Mesendoderm (in vitro differentiated cells): ENCODE results near the gene ZNF454.

Experiments
- DNase-seq: peaks from one replicate; pipeline ENCODE4 v3.0.0; 2013
- H2AK5ac ChIP-seq: 2 replicates; pipeline ENCODE4 v1.6.1; 2013; ENCODE audit warnings: low read length, inconsistent platforms
- H2BK120ac ChIP-seq: 2 replicates; pipeline ENCODE4 v1.6.1; 2013; ENCODE audit warnings: low read depth, mild to moderate bottlenecking, low read length, moderate library complexity, mixed read lengths
- H2BK15ac ChIP-seq: replicated peaks from 2 replicates; pipeline ENCODE4 v1.6.1; 2013; ENCODE audit warnings: low read depth, mild to moderate bottlenecking, moderate library complexity
- H2BK5ac ChIP-seq: 2 replicates; pipeline ENCODE4 v1.6.1; 2013; ENCODE audit warnings: low read length, inconsistent platforms
- H3K18ac ChIP-seq: 2 replicates; pipeline ENCODE4 v1.6.1; 2013; ENCODE audit warnings: mild to moderate bottlenecking, low read length, mixed read lengths
- H3K23ac ChIP-seq: one replicate; pipeline ENCODE4 v1.6.1; 2013; ENCODE audit warnings: low read length
- H3K27ac ChIP-seq: 2 replicates; pipeline ENCODE4 v1.5.1; 2013; ENCODE audit warnings: low read depth, mild to moderate bottlenecking, inconsistent platforms, low read length, moderate library complexity
- H3K27me3 ChIP-seq: 2 replicates; pipeline ENCODE4 v1.6.1; 2013; ENCODE audit warnings: low read length, control low read depth, mild to moderate bottlenecking, inconsistent platforms; ENCODE audit not compliant: insufficient read depth, poor library complexity
- H3K36me3 ChIP-seq: 2 replicates; pipeline ENCODE4 v1.6.1; 2013; ENCODE audit warnings: low read length, inconsistent platforms; ENCODE audit not compliant: control insufficient read depth, insufficient read depth
- H3K4ac ChIP-seq: one replicate; pipeline ENCODE4 v1.6.1; 2013; ENCODE audit warnings: low read depth, mild to moderate bottlenecking, low read length, moderate library complexity
- H3K4me1 ChIP-seq: 2 replicates; pipeline ENCODE4 v1.6.1; 2013; ENCODE audit warnings: low read depth, low read length, inconsistent platforms; ENCODE audit not compliant: control insufficient read depth
- H3K4me2 ChIP-seq: 2 replicates; pipeline ENCODE4 v1.6.1; 2013; ENCODE audit warnings: low read length
- H3K4me3 ChIP-seq: 2 replicates; pipeline ENCODE4 v1.5.1; 2013; ENCODE audit warnings: mild to moderate bottlenecking, low read length
- H3K56ac ChIP-seq: one replicate; pipeline ENCODE4 v1.6.1; 2013; ENCODE audit warnings: low read length
- H3K79me1 ChIP-seq: 2 replicates; pipeline ENCODE4 v1.6.1; 2013; ENCODE audit warnings: low read length, inconsistent platforms
- H3K79me2 ChIP-seq: 2 replicates; pipeline ENCODE4 v1.6.1; 2013; ENCODE audit warnings: mild to moderate bottlenecking, low read length; ENCODE audit not compliant: control insufficient read depth, insufficient read depth
- H3K9ac ChIP-seq: 2 replicates; pipeline ENCODE4 v1.6.1; 2013; ENCODE audit warnings: low read length, inconsistent platforms
- H4K5ac ChIP-seq: one replicate; pipeline ENCODE4 v1.6.1; 2013; ENCODE audit warnings: low read length
- H4K8ac ChIP-seq: one replicate; pipeline ENCODE4 v1.6.1; 2013; ENCODE audit warnings: low read depth, mild to moderate bottlenecking, control low read depth, low read length, moderate library complexity
- WGBS: extraction: QIAGEN DNeasy Blood & Tissue Kit; methylation state at CpG from one replicate; pipeline ENCODE4 v1.1.7; 2013; ENCODE audit warnings: low lambda C conversion rate, missing lambda C conversion rate; ENCODE audit not compliant: insufficient coverage; ENCODE audit errors: extremely low coverage; 5-methylcytosine and 5-hydroxymethylcytosine counted together

Gene ZNF454

GRCh38 chr5:178995341-178995690, 54.3 kb downstream of the ZNF454 start:
- WGBS = no CpG with 5 or more reads among the region's 6 CpGs
- Histone ChIP-seq H2BK120ac (no peak overlapping the region), H3K9ac (no peak overlapping the region), H3K79me2 (no peaks in the 10 kb centered on the region), H3K4me3 (no peak overlapping the region), H3K4ac (no peak overlapping the region), H2AK5ac (no peak overlapping the region), H3K36me3 (no peaks in the 10 kb centered on the region), H4K5ac (no peak overlapping the region), H3K79me1 (no peaks in the 10 kb centered on the region), H3K4me2 (no peak overlapping the region), H3K27ac (no peak overlapping the region), H3K27me3 (peaks cover 22% of the 10 kb centered on the region), H2BK15ac (no peak overlapping the region), H3K4me1 (no peaks in the 10 kb centered on the region), H4K8ac (no peak overlapping the region), H3K18ac (no peak overlapping the region), H3K23ac (no peak overlapping the region), H2BK5ac (no peak overlapping the region), H3K56ac (no peak overlapping the region)
- no peak for DNase-seq

GRCh38 chr5:178996156-178996555, 55.2 kb downstream of the ZNF454 start:
- H2BK120ac ChIP-seq = no peak overlapping the region
- no CpG with 5 or more reads among the region's 11 CpGs for WGBS
- no peak overlapping the region for H3K56ac ChIP-seq

DNA sequence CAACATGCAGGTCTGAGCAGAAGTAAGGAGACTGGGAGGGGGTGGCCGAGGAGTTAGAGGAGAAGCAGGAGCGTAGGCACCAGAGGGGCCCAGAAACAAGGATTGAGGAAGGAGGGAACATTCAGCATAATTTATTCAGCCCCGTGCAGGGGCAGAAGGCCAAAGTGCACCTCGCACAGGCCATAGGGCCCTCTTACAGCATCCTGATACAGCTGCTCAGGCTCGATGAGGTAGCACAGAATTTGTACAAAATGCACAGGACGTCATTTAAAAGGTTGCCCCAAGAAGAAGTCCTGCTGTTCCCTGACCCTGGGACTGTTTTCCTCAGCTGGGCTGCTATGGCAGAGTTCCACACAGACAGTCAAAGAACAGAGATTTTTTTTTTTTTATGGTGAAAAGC, 56.2 kb downstream of the ZNF454 start:
- no peak for DNase-seq
- no peak overlapping the region for H2BK120ac ChIP-seq

More at GRCh38 chr5:178996156-178996555, 55.2 kb downstream of the ZNF454 start:
- Histone ChIP-seq H3K18ac (no peak overlapping the region), H2BK5ac (no peak overlapping the region), H3K79me1 (no peaks in the 10 kb centered on the region), H2BK15ac (no peak overlapping the region), H3K27ac (no peak overlapping the region), H3K4me1 (no peaks in the 10 kb centered on the region), H3K79me2 (no peaks in the 10 kb centered on the region), H2AK5ac (no peak overlapping the region), H3K4me3 (no peak overlapping the region), H3K23ac (no peak overlapping the region), H4K8ac (no peak overlapping the region), H4K5ac (no peak overlapping the region), H3K4ac (no peak overlapping the region), H3K4me2 (no peak overlapping the region), H3K9ac (no peak overlapping the region), H3K36me3 (no peaks in the 10 kb centered on the region), H3K27me3 (peaks cover 22% of the 10 kb centered on the region)
- DNase-seq = no peak

DNA sequence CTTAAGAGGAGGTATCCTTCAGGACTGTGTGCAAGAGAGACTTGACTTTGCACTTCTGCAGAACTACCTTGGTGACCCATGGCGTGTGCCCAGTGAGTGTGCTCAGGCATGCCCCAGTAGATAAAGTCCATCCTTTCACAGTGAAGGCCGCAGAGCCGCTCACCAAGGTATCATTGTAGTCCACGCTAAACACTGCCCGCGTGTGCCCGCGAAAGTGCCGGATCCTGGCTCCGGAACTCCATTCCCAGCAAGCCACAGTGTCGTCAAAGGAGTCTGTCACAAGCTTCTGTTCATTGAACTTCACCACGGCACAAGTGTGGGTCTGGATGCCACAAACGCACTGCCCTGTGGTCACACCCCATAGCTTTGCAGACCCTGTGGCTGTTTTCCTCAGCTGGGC, 57.4 kb downstream of the ZNF454 start:
- no peak overlapping the region for H3K4me3 ChIP-seq
- H3K4ac ChIP-seq = no peak overlapping the region
- no peaks in the 10 kb centered on the region for H3K79me2 ChIP-seq
- H3K4me2 ChIP-seq = no peak overlapping the region
- H2BK5ac ChIP-seq = no peak overlapping the region
- no peaks in the 10 kb centered on the region for H3K4me1 ChIP-seq
- no peak overlapping the region for H3K23ac ChIP-seq
- H3K27me3 ChIP-seq = peaks cover 22% of the 10 kb centered on the region
- no CpG with 5 or more reads among the region's 13 CpGs for WGBS
- H3K79me1 ChIP-seq = no peaks in the 10 kb centered on the region
- no peak for DNase-seq
- no peak overlapping the region for H3K9ac ChIP-seq
- no peaks in the 10 kb centered on the region for H3K36me3 ChIP-seq
- H3K27ac ChIP-seq = no peak overlapping the region
- no peak overlapping the region for H4K8ac ChIP-seq
- H2BK120ac ChIP-seq = no peak overlapping the region
- H3K56ac ChIP-seq = no peak overlapping the region
- no peak overlapping the region for H4K5ac ChIP-seq
- H2BK15ac ChIP-seq = no peak overlapping the region
- no peak overlapping the region for H2AK5ac ChIP-seq
- H3K18ac ChIP-seq = no peak overlapping the region

More for the DNA sequence above, 56.2 kb downstream of the ZNF454 start:
- Histone ChIP-seq H2AK5ac (no peak overlapping the region), H3K79me2 (no peaks in the 10 kb centered on the region), H2BK5ac (no peak overlapping the region), H4K8ac (no peak overlapping the region), H3K27me3 (peaks cover 22% of the 10 kb centered on the region), H3K9ac (no peak overlapping the region), H2BK15ac (no peak overlapping the region), H3K27ac (no peak overlapping the region), H3K23ac (no peak overlapping the region), H3K36me3 (no peaks in the 10 kb centered on the region), H4K5ac (no peak overlapping the region), H3K4ac (no peak overlapping the region), H3K4me2 (no peak overlapping the region), H3K4me3 (no peak overlapping the region), H3K18ac (no peak overlapping the region), H3K79me1 (no peaks in the 10 kb centered on the region), H3K4me1 (no peaks in the 10 kb centered on the region), H3K56ac (no peak overlapping the region)
- no CpG with 5 or more reads among the region's 6 CpGs for WGBS

DNA sequence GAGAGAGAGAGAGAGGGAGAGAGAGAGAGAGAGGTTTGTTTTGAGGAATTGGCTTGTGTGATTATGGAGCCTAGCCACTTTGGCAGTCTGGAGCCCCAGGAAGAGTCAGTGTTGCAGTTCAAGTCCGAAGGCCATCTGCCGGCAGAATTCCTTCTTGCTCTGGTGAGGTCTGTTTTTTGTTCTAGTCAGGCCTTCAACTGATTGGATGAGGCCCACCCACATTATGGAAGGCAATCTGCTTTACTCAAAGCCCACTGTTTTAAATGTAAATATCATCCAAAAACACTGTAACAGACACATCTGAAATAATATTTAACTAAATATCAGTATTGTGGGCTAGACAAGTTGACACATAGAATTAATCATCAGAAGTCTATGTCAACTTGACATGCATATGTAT, 65.6 kb downstream of the ZNF454 start:
- Histone ChIP-seq H3K56ac (no peak overlapping the region), H3K9ac (no peak overlapping the region), H3K4me3 (no peak overlapping the region), H4K8ac (no peak overlapping the region), H3K4me1 (no peaks in the 10 kb centered on the region), H2BK15ac (no peak overlapping the region), H3K27me3 (no peaks in the 10 kb centered on the region), H3K4me2 (no peak overlapping the region), H3K18ac (no peak overlapping the region), H4K5ac (no peak overlapping the region), H3K79me1 (no peaks in the 10 kb centered on the region), H3K23ac (no peak overlapping the region), H3K36me3 (no peaks in the 10 kb centered on the region), H2BK120ac (no peak overlapping the region), H3K4ac (no peak overlapping the region), H2BK5ac (no peak overlapping the region), H3K27ac (no peak overlapping the region), H3K79me2 (no peaks in the 10 kb centered on the region), H2AK5ac (no peak overlapping the region)
- no CpG with 5 or more reads among the region's 2 CpGs for WGBS
- DNase-seq = no peak

GRCh38 chr5:179008667-179009066, 67.7 kb downstream of the ZNF454 start:
- Histone ChIP-seq H3K79me2 (no peaks in the 10 kb centered on the region), H3K4me2 (no peak overlapping the region), H4K5ac (no peak overlapping the region), H3K4ac (no peak overlapping the region), H3K9ac (no peak overlapping the region), H2AK5ac (no peak overlapping the region), H2BK15ac (no peak overlapping the region), H3K4me1 (no peaks in the 10 kb centered on the region), H3K23ac (no peak overlapping the region), H3K18ac (no peak overlapping the region), H2BK5ac (no peak overlapping the region), H4K8ac (no peak overlapping the region), H3K79me1 (no peaks in the 10 kb centered on the region), H3K27ac (no peak overlapping the region), H3K36me3 (no peaks in the 10 kb centered on the region), H3K56ac (no peak overlapping the region), H3K4me3 (no peak overlapping the region), H2BK120ac (no peak overlapping the region), H3K27me3 (no peaks in the 10 kb centered on the region)
- WGBS = no CpG with 5 or more reads among the region's 1 CpG
- no peak for DNase-seq
